GM18870 (cell line): ENCODE measurements around the gene PDF.
A peak's percentile ranks its signal among the peaks of the same experiment; 100 is the strongest.

Experiments
- ATAC-seq: cut with Tn5 transposase; IDR thresholded peaks from one replicate; pipeline ENCODE4 v1.9.1; 2021; ENCODE audit warnings: moderate library complexity; ENCODE audit not compliant: unreplicated experiment

PDF gene

GRCh38 chr16:69339289-69340094, 9.1 kb upstream of the PDF start, which contains the start of the genes COG8 and NIP7:
Gene COG8, minus strand, starts transcription at chr16:69339564. Its CDS starts 12 bp downstream, at chr16:69339552.
Gene NIP7, plus strand, starts transcription at chr16:69339772. Its CDS starts 58 bp downstream, at chr16:69339830.
- peak; percentile 85 for ATAC-seq

- ATAC-seq: no peak
Measured at GRCh38 chr16:69338557-69339288, 8.3 kb upstream of the PDF start.

GRCh38 chr16:69334696-69335095, 4.3 kb upstream of the PDF start:
- no peak for ATAC-seq

- peak; percentile 18 for ATAC-seq
Measured at GRCh38 chr16:69329369-69330285, 761 bp downstream of the PDF start.

GRCh38 chr16:69328854-69329316, 1.5 kb downstream of the PDF start:
- ATAC-seq: no peak

GRCh38 chr16:69327585-69328310, 2.6 kb downstream of the PDF start:
- no peak for ATAC-seq

GRCh38 chr16:69326172-69326873, 4.1 kb downstream of the PDF start:
- ATAC-seq: no peak

- ATAC-seq: no peak
Measured at GRCh38 chr16:69325784-69326171, 4.6 kb downstream of the PDF start.

- no peak for ATAC-seq
Measured at GRCh38 chr16:69324585-69325253, 5.7 kb downstream of the PDF start.

- ATAC-seq: no peak
Measured at GRCh38 chr16:69324013-69324531, 6.3 kb downstream of the PDF start.

- no peak for ATAC-seq
Measured at GRCh38 chr16:69323415-69323814, 7.0 kb downstream of the PDF start.

- no peak for ATAC-seq
Measured at GRCh38 chr16:69322343-69322742, 8.0 kb downstream of the PDF start.

GRCh38 chr16:69321080-69321479, 9.3 kb downstream of the PDF start:
- ATAC-seq: no peak

- no peak for ATAC-seq
Measured at GRCh38 chr16:69320740-69321073, 9.7 kb downstream of the PDF start.

- no peak for ATAC-seq
Measured at GRCh38 chr16:69319826-69320739, 10.3 kb downstream of the PDF start.

- ATAC-seq: no peak
Measured at GRCh38 chr16:69319381-69319780, 11.0 kb downstream of the PDF start.

- no peak for ATAC-seq
Measured at GRCh38 chr16:69318911-69319289, 11.5 kb downstream of the PDF start.
